ENCODE data around the gene RHBDL1.

- TF ChIP-seq POLR2A (IDR thresholded peaks at IDR 0.05) (no peak), CTCF (IDR thresholded peaks at IDR 0.05) (no peak)
Observed at GRCh38 chr16:638034-638543, 37.4 kb upstream of the RHBDL1 start.

All from esophagus squamous epithelium (tissue), 4 donors.